Measurements from ENCODE around the gene SNRPD3.

The SNRPD3 gene

DNA sequence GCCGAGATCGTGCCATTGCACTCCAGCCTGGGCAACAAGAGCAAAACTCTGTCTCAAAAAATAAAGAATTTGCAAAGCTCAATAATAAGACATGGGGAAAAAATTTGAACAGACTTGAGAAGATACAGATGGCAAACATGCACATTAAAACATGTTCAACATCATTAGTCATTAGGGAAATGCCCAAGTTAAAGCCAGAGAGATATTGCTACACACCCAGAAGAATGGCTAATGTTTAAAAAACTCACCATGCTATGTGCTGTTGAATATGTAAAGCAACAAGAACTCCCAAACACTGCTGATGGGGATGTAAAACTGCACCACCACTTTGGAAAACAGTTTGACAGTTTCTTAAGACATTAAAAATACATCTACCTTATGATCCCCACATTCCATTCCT, 24.5 kb downstream of the SNRPD3 start:
- DNase-seq (ENCODE audit: low read depth), result peak; percentile 66
- TF ChIP-seq, protein P1, sequence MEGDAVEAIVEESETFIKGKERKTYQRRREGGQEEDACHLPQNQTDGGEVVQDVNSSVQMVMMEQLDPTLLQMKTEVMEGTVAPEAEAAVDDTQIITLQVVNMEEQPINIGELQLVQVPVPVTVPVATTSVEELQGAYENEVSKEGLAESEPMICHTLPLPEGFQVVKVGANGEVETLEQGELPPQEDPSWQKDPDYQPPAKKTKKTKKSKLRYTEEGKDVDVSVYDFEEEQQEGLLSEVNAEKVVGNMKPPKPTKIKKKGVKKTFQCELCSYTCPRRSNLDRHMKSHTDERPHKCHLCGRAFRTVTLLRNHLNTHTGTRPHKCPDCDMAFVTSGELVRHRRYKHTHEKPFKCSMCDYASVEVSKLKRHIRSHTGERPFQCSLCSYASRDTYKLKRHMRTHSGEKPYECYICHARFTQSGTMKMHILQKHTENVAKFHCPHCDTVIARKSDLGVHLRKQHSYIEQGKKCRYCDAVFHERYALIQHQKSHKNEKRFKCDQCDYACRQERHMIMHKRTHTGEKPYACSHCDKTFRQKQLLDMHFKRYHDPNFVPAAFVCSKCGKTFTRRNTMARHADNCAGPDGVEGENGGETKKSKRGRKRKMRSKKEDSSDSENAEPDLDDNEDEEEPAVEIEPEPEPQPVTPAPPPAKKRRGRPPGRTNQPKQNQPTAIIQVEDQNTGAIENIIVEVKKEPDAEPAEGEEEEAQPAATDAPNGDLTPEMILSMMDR (IDR thresholded peaks at IDR 0.05; ENCODE audit: control insufficient read depth, insufficient read depth, low read depth, low read length, missing control alignments), result no peak
- no peak overlapping the region for H3K4me3 ChIP-seq (ENCODE audit: control insufficient read depth, low read depth, low read length)

DNA sequence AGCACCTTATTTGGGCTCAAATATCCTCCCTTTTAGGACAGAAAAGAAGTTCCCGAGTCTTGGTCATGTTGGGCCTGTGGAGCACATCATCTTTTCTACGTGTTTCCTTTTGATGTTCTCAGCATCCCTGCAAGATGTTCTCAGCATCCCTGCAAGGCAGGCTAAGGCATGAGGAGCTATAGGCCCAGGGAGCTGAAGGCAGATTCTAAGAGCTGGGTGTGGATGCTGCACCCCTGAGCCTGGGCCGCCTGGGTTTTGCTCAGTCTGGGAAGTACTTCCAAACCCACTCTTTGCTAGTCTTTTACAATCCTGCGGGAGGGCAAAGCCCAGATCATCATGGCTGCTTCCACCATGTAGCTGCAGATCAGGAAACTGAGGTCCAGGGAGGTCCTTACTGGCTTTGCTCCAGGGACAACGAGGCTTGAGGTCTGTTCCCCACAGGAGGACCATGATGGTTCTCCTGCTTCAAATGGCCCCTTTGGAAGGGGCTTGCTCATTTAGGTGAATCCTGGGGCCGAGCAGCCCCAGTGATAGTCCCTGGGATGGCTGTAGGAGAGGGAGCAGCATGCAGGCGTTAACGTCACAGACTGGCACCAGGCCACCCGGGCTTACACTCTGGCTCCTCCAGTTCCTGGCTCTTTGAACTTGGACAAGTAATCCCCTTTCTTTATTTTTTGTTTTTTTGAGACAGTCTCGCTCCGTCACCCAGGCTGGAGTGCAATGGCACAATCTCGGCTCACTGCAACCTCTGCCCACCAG, 26.4 kb downstream of the SNRPD3 start:
- H3K4me3 ChIP-seq (ENCODE audit: control insufficient read depth, low read depth, low read length), result no peak overlapping the region
- TF ChIP-seq, protein P1 (IDR thresholded peaks at IDR 0.05; ENCODE audit: control insufficient read depth, insufficient read depth, low read depth, low read length, missing control alignments), result no peak

DNA sequence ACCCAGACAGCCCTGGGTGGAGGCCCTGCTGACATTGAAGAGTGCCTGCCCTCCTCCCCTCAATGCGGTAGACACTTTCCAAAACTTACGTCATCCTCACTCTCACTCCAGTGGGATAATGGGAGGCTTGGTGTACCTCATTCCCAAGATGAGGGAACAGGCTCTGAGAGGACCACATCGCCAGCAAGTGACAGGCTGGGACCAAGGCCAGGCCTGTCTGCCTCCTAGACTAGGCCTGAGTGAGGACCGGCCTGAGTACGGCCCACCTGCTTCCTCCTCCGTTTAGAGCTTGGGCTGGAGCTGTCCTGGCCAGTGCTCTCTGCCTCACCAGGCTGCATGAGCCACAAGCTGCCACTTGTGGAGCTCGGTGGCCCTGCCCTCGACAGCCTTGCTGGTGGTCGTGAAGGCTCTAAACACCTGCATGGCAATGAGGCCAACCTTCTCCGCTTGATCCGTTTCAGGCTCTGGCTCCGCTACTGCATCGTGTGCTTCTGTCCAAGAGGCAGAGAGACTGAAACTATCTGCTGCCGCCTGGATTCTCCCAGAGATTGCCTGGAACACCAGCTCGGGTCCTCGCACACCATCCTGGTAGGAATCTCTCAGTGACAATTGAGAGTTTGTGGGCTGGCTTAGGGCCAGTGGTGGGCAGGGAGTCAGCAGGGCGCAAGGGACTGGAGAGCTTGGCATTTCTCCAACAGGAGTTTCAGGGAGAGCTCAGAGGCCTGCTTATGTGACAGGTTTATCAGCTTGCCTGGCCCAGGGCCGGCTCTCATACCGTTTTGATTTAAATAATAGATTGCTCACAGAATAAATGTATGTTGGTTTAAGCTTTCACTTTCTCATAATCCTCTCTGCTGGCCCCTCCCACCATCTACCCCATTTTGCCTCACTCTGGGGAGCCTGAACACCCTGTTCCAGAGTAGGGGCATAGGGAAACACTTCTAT, 27.7 kb downstream of the SNRPD3 start:
- H3K4me3 ChIP-seq (ENCODE audit: control insufficient read depth, low read depth, low read length), result no peak overlapping the region
- TF ChIP-seq, protein P1 (IDR thresholded peaks at IDR 0.05; ENCODE audit: control insufficient read depth, insufficient read depth, low read depth, low read length, missing control alignments), result no peak
- DNase-seq (ENCODE audit: low read depth), result no peak

More for the DNA sequence above, 26.4 kb downstream of the SNRPD3 start:
- DNase-seq (ENCODE audit: low read depth), result no peak

DNA sequence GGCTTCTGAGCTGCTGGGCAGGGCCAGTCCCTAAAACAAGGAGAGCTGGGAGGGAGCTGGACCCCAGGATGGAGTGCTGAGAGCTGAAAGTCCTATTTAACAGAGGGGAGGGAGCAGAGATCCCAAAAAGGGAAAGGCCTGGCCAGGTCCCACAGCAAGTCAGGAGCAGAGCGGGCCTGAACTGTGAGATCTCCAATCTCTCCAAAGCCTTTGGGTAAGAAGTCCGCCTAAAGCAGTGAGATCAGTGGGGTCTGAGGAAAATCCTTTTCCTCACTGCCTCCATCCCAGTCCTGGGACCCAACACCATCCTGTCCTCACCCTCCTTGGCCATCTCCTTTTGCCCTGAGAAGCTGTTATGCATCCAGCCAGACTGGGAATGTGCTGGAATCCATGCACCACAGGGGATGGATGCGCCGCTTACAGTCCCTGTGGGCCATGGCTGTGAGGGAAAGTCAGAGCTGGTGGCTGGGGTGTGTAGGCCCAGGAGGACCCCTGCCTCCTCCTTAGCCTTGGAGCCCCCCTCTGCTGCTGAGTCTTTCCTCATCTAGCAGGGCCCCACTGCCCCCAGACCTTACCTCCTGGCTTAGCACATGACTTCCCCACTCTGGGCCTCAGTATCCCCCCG, 28.5 kb downstream of the SNRPD3 start:
- H3K4me3 ChIP-seq (ENCODE audit: control insufficient read depth, low read depth, low read length), result no peak overlapping the region
- TF ChIP-seq, protein P1 (IDR thresholded peaks at IDR 0.05; ENCODE audit: control insufficient read depth, insufficient read depth, low read depth, low read length, missing control alignments), result no peak
- no peak for DNase-seq (ENCODE audit: low read depth)

DNA sequence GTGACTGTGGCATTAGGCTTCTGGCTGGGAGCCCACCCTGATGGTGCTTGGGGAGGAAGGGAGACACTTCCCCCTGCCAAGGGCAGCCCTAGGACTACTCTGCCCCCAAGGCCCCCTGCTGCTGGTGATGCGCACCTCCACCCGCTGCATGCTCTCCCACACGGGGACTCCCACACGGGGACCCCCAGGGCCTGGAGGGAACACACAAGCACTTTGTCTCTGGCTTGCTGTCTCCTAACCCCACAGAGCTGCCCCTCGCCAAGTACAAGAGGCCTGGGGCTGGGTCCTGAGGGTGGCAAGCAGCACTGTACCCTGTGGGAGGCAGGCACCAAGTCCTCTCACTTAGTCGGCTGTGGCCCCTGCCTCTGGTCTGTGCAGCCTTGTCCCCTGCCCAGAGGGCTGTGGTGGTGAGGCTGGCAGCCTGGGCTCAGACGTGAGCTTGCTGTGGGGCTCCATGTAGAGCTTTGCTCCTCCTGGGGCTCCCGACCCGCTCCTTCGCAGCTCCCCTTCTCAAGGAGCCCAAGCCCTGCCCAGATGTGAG, 29.1 kb downstream of the SNRPD3 start:
- TF ChIP-seq, protein P1 (IDR thresholded peaks at IDR 0.05; ENCODE audit: control insufficient read depth, insufficient read depth, low read depth, low read length, missing control alignments), result no peak
- H3K4me3 ChIP-seq (ENCODE audit: control insufficient read depth, low read depth, low read length), result no peak overlapping the region
- no peak for DNase-seq (ENCODE audit: low read depth)

DNA sequence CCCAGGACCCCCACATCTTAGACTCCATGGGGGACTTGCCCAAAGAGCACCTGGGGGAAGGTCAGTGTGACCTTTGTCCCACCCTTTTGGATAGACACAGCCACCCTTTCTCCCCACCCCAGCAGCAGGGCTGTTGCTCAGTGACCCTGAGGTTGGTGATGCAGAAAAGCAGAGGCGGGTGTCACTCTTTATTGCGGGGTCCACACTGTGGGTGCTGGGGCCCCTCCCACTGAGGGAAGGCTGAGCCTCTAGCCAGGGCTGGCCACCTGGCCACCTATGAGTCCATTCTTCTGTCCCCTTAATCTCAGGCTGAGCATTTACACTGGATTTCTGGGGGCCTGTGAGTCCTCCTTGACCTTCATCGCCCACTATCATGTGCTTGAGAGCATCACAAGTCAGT, 29.7 kb downstream of the SNRPD3 start:
- DNase-seq (ENCODE audit: low read depth), result no peak
- TF ChIP-seq, protein P1 (IDR thresholded peaks at IDR 0.05; ENCODE audit: control insufficient read depth, insufficient read depth, low read depth, low read length, missing control alignments), result no peak

More for the DNA sequence above, 29.7 kb downstream of the SNRPD3 start:
- H3K4me3 ChIP-seq (ENCODE audit: control insufficient read depth, low read depth, low read length), result no peak overlapping the region

All from AG09309 (cell line).